OCI-LY3 (cell line): ENCODE data around the gene NTRK2.

ENCODE experiments used
- CTCF ChIP-seq: fragments of 200-600, 300-600 bp; sonication (generic); IDR thresholded peaks from 2 replicates; pipeline ENCODE4 v1.5.1; 2014; ENCODE audit warnings: antibody characterized with exemption, low read length, low read depth
- EZH2phosphoT487 ChIP-seq: fragments of 200-600 bp; shearing (Covaris generic); IDR thresholded peaks from 2 replicates; pipeline ENCODE4 v1.6.1; 2018; ENCODE audit warnings: antibody characterized with exemption, mixed run types, low read depth

GRCh38 chr9:84748112-84748511, 78.6 kb downstream of the NTRK2 start:
- no peak for TF ChIP-seq CTCF
- no peak for TF ChIP-seq EZH2phosphoT487
